GM18870 (cell line): Measurements from ENCODE around the gene OXER1.

Experiments
- ATAC-seq: cut with Tn5 transposase; IDR thresholded peaks from one replicate; pipeline ENCODE4 v1.9.1; 2021; ENCODE audit warnings: moderate library complexity; ENCODE audit not compliant: unreplicated experiment

Gene OXER1

GRCh38 chr2:42794271-42795046 is 30.5 kb upstream of the OXER1 start:
- no peak for ATAC-seq

DNA sequence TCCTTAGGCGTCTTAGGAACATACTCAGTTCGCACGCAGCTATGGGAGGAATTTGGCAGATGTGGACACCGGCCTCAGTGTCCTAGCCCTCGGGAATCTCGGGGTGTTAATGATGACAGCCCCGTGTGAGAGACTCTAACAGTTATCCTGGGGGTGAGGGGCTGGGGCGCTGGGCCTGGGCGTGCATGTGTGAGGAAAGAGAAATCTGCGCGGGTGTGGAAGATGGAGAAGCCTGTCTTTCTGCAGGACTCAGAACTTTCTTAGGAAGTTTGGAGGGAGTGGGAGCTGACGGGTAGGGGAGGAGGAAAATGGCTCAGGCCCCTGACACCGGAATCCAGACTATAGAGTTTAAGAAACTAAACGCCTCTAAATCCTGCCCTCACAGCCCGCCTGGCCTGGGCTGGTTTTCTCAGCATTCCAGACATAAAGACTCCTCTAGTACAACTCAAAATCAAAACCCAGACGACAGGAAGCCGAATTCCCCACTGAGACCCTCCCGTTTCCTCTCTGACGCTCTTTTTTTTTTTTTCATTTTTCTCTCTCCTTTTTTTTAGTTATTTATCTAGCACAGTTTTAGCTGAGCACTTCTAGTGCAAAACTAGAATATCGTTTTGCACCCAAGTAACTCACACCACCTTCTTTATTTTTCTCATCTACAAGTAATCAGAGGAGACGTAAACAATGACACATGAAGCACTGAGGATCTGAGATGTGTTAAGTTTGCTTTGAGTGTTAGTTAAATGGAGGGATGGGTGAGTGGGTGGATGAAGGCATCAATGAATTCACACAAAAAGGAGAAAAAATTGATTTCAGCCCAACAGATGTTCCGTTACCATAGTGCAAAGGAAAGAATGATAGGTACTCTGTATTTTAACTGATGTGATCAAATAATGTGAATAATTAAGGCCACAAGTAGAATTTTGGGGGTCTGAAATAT is 29.7 kb upstream of the OXER1 start:
- no peak for ATAC-seq

- ATAC-seq = no peak
These were observed 28.8 kb upstream of the OXER1 start, which contains the start of gene HAAO for GRCh38 chr2:42792583-42793333. TSS of gene HAAO (minus strand) at chr2:42792583. CDS start at chr2:42792536, 47 bp downstream.

GRCh38 chr2:42792087-42792582 is 28.2 kb upstream of the OXER1 start:
- ATAC-seq = no peak

- ATAC-seq = no peak
These were observed 27.7 kb upstream of the OXER1 start for GRCh38 chr2:42791606-42792005.

GRCh38 chr2:42789751-42790150 is 25.8 kb upstream of the OXER1 start:
- no peak for ATAC-seq

GRCh38 chr2:42788882-42789281 is 24.9 kb upstream of the OXER1 start:
- ATAC-seq = no peak

DNA sequence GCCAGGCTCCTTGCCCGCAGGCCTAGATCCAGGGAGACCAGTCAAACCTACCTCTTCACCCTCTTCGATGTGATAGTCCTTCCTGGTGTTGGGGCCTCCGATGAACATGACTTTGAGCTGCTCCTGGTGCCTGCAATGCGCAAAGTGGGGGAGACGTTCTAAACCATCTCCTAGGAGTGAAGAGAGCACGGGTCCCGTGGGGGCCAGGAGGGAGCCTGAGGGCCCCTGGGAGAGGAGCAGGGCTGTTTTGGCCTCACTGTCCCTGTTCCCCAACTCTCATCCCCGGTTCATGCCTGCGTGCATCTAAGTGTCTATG is 24.5 kb upstream of the OXER1 start:
- ATAC-seq = no peak

GRCh38 chr2:42787788-42788477 is 24.0 kb upstream of the OXER1 start:
- ATAC-seq = no peak

- ATAC-seq = no peak
These were observed 23.5 kb upstream of the OXER1 start for GRCh38 chr2:42787424-42787787.

- no peak for ATAC-seq
These were observed 22.8 kb upstream of the OXER1 start for GRCh38 chr2:42786561-42787345.

- no peak for ATAC-seq
These were observed 20.4 kb upstream of the OXER1 start for GRCh38 chr2:42784204-42784880.

GRCh38 chr2:42783511-42783910 is 19.6 kb upstream of the OXER1 start:
- no peak for ATAC-seq

- ATAC-seq = no peak
These were observed 17.2 kb upstream of the OXER1 start for GRCh38 chr2:42781181-42781580.

GRCh38 chr2:42777883-42778805 is 14.2 kb upstream of the OXER1 start:
- no peak for ATAC-seq

- ATAC-seq = no peak
These were observed 11.9 kb upstream of the OXER1 start for GRCh38 chr2:42775810-42776209.

DNA sequence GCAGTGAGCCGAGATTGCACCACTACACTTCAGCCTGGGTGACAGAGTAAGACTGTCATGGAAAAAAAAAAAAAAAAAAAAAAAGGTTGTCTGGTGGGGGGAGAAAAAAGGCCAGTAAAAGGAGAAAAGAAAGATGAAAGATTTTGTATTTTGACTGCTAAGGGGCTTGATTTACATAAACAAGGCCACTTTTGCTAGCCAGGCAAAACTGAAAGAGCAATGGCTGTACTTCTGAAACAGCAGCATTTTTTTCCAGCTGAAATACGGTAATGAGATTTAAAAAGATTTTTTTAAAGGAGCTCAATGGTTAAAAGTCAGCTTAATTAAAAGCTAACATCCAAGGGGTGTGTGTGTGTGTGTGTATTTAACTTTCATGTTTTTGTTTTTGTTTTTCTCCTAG is 11.3 kb upstream of the OXER1 start:
- no peak for ATAC-seq

GRCh38 chr2:42771546-42772153 is 7.7 kb upstream of the OXER1 start:
- no peak for ATAC-seq
